Heart left ventricle (tissue), 13 donors: ENCODE data around the gene FBXL19.

Source experiments
- POLR2A ChIP-seq, 2 donors: fragments of 450-650 bp; IDR thresholded peaks; one replicate each; pipeline ENCODE4 v1.6.1; 2017; ENCODE audit warnings: antibody characterized with exemption in 2 of 2, mild to moderate bottlenecking in 2 of 2, moderate library complexity in 2 of 2
- TF ChIP-seq, protein P1 (sequence below), 12 donors: fragments of 200-600 bp; sonication (generic) in 4 of 12; IDR thresholded peaks; one replicate each; pipeline versions ENCODE4 v1.5.0 to v1.8.0; 2018 to 2022; ENCODE audit warnings: antibody characterized with exemption in 12 of 12, mild to moderate bottlenecking in 5 of 12
- donor health status: ischemic (EF 13 %, LVEDD 7.1; RV severe dilation, severe dysfunction).
- donor health status: DM: no; HTN: yes; CAD: no.
- donor health status: DM: no; HTN: no; CAD: no.
- donor health status: ischemic (EF 25% LVEDD 6.9; RV normal size, moderate dysfunction).
- donor health status: ischemic (EF 25% LVEDD 5.7; RV mildly dilated, moderate dysfunction).
- donor health status: ischemic (EF 35%, LVEDD 5.7; RV mildly dilated, moderate dysfunction).
- donor health status: nonischemic (EF 11% LVEDD 7.7; RV severe dilation, severe dysfunction).
- donor health status: DM: yes; HTN: yes; CAD: no.
- donor health status: PGD.
- donor health status: ischemic (EF 29% LVEDD 5.4; RV normal size, mild dysfunction).
- donor health status: nonischemic (EF 23%, LVEDD 6.1; RV moderate dilation, normal function).

DNA sequence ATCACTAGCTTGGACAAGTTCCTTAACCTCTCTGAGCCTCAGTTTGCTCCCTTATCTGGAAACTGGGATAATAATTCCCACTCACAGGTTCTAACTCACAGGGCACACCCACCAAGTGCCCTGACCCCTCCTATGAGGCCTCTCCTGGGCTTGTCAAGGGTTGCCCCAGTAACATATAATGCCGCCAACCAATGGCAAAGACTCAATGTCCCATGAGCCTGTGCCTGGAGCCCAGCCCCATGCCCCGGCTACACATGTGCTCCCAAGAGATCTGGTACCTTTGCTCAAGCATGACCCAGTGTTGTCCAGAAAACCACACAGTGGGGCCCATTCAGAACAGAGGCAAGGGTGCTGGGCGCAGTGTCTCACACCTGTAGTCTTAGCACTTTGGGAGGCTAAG lies 8.5 kb upstream of the FBXL19 start:
- TF ChIP-seq, protein P1, sequence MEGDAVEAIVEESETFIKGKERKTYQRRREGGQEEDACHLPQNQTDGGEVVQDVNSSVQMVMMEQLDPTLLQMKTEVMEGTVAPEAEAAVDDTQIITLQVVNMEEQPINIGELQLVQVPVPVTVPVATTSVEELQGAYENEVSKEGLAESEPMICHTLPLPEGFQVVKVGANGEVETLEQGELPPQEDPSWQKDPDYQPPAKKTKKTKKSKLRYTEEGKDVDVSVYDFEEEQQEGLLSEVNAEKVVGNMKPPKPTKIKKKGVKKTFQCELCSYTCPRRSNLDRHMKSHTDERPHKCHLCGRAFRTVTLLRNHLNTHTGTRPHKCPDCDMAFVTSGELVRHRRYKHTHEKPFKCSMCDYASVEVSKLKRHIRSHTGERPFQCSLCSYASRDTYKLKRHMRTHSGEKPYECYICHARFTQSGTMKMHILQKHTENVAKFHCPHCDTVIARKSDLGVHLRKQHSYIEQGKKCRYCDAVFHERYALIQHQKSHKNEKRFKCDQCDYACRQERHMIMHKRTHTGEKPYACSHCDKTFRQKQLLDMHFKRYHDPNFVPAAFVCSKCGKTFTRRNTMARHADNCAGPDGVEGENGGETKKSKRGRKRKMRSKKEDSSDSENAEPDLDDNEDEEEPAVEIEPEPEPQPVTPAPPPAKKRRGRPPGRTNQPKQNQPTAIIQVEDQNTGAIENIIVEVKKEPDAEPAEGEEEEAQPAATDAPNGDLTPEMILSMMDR (IDR thresholded peaks at IDR 0.05): no peak
- TF ChIP-seq POLR2A (IDR thresholded peaks at IDR 0.05): no peak
